CD14-positive monocyte (primary cell): ENCODE measurements around the gene HMX3. TPM values are rescaled to one million over a fixed set of nuclear protein-coding genes. Genes with fewer than 3 reads are reported as not detected.

Experiments
- DNase-seq, 3 donors: peaks; one replicate each; pipeline ENCODE4 v3.0.0-alpha.2; 2011 to 2022
- H2AFZ ChIP-seq: 2 replicates; pipeline ENCODE4 v1.6.0; 2012; ENCODE audit warnings: mild to moderate bottlenecking, low read depth, low read length, inconsistent platforms; ENCODE audit not compliant: insufficient read depth, poor library complexity, severe bottlenecking
- H3K27ac ChIP-seq, 2 donors: 1 replicate in 1 of 2; 2 replicates in 1 of 2; pipeline ENCODE4 v1.5.1; 2012 to 2013; ENCODE audit warnings: low read length in 2 of 2, control low read depth in 1 of 2, inconsistent platforms in 1 of 2, low read depth in 1 of 2, mild to moderate bottlenecking in 1 of 2
- H3K27me3 ChIP-seq, 2 donors: one replicate each; pipeline versions ENCODE4 v1.6.0 to v1.6.1; 2011 to 2013; ENCODE audit warnings: low read length in 2 of 2; ENCODE audit not compliant: control insufficient read depth in 2 of 2, insufficient read depth in 2 of 2
- H3K36me3 ChIP-seq, 2 donors: replicated peaks in 1 of 2; 1 replicate in 1 of 2; 2 replicates in 1 of 2; pipeline versions ENCODE4 v1.5.1 to v1.6.1; 2012 to 2013; ENCODE audit warnings: low read length in 2 of 2, control low read depth in 1 of 2, inconsistent platforms in 1 of 2, mild to moderate bottlenecking in 1 of 2; ENCODE audit not compliant: insufficient read depth in 2 of 2, control insufficient read depth in 1 of 2
- H3K4me1 ChIP-seq, 2 donors: 1 replicate in 1 of 2; 2 replicates in 1 of 2; pipeline versions ENCODE4 v1.5.1 to v1.6.1; 2012 to 2013; ENCODE audit warnings: low read length in 2 of 2, control low read depth in 1 of 2, inconsistent platforms in 1 of 2, mild to moderate bottlenecking in 1 of 2, moderate library complexity in 1 of 2; ENCODE audit not compliant: insufficient read depth in 2 of 2, control insufficient read depth in 1 of 2
- H3K4me2 ChIP-seq: replicated peaks from 2 replicates; pipeline ENCODE3; 2012; ENCODE audit warnings: low read length, moderate library complexity, mild to moderate bottlenecking; ENCODE audit not compliant: poor library complexity, severe bottlenecking; ENCODE audit errors: extremely low read depth
- H3K4me3 ChIP-seq, 3 experiments: fragments of 200-600 bp in 1 of 3; sonication (generic) in 1 of 3; replicated peaks in 1 of 3; 1 replicate in 2 of 3; 2 replicates in 1 of 3; pipeline ENCODE4 v1.5.1; 2011 to 2013; ENCODE audit warnings: low read length in 3 of 3, mild to moderate bottlenecking in 3 of 3, control low read depth in 2 of 3, low read depth in 2 of 3, inconsistent platforms in 1 of 3, moderate library complexity in 1 of 3
- H3K79me2 ChIP-seq: 2 replicates; pipeline ENCODE4 v1.6.0; 2012; ENCODE audit warnings: mild to moderate bottlenecking, control low read depth, inconsistent platforms, low read length, moderate library complexity; ENCODE audit not compliant: insufficient read depth
- H3K9ac ChIP-seq: 2 replicates; pipeline ENCODE4 v1.6.0; 2017; ENCODE audit warnings: low read length, mild to moderate bottlenecking; ENCODE audit not compliant: insufficient read depth, poor library complexity, severe bottlenecking
- H3K9me3 ChIP-seq, 2 donors: replicated peaks in 1 of 2; 1 replicate in 1 of 2; 2 replicates in 1 of 2; pipeline versions ENCODE4 v1.5.1 to v1.6.1; 2012 to 2013; ENCODE audit warnings: low read length in 2 of 2, control low read depth in 1 of 2; ENCODE audit not compliant: control insufficient read depth in 1 of 2, insufficient read depth in 1 of 2
- H4K20me1 ChIP-seq: 2 replicates; pipeline ENCODE4 v1.6.0; 2012; ENCODE audit warnings: mild to moderate bottlenecking, low read length, control low read depth, moderate library complexity; ENCODE audit not compliant: insufficient read depth
- H3K27ac Mint-ChIP-seq, 7 donors: one replicate each; pipeline ENCODE4 v1.8.0; 2020; ENCODE audit warnings: mild to moderate bottlenecking in 7 of 7, mixed read lengths in 7 of 7, moderate library complexity in 6 of 7, inconsistent platforms in 2 of 7
- H3K27me3 Mint-ChIP-seq, 3 donors: one replicate each; pipeline ENCODE4 v1.8.0; 2021 to 2022; ENCODE audit warnings: low read depth in 3 of 3, mild to moderate bottlenecking in 3 of 3, mixed read lengths in 3 of 3, moderate library complexity in 3 of 3, inconsistent platforms in 1 of 3
- H3K36me3 Mint-ChIP-seq, 2 donors: one replicate each; pipeline ENCODE4 v1.8.0; 2020; ENCODE audit warnings: mixed read lengths in 2 of 2, inconsistent platforms in 1 of 2, mild to moderate bottlenecking in 1 of 2
- H3K4me1 Mint-ChIP-seq: one replicate; pipeline ENCODE4 v1.8.0; 2020; ENCODE audit warnings: mild to moderate bottlenecking, mixed read lengths
- H3K4me3 Mint-ChIP-seq, 2 donors: one replicate each; pipeline ENCODE4 v1.8.0; 2020; ENCODE audit warnings: mild to moderate bottlenecking in 2 of 2, mixed read lengths in 2 of 2, moderate library complexity in 1 of 2
- H3K9me3 Mint-ChIP-seq, 7 donors: one replicate each; pipeline ENCODE4 v1.8.0; 2020 to 2022; ENCODE audit warnings: mixed read lengths in 7 of 7, mild to moderate bottlenecking in 6 of 7, moderate library complexity in 6 of 7, inconsistent platforms in 2 of 7
- WGBS: methylation state at CpG from one replicate; pipeline ENCODE4 v1.1.5; 2013; ENCODE audit warnings: missing lambda C conversion rate; ENCODE audit not compliant: insufficient coverage; 5-methylcytosine and 5-hydroxymethylcytosine counted together
- intact Hi-C, 2 donors: fragments of 100-400 bp; cut with micrococcal nuclease; formaldehyde crosslinking; loops; one replicate each; pipeline versions ENCODE4 v1.15.0 to v1.15.1; 2023
- polyA plus RNA-seq, 3 donors: library from polyadenylated mRNA; depleted of rRNA in 1 of 3; unstranded in 2 of 3; stranded (reverse) in 1 of 3; fragments of 300-500 nt in 2 of 3; fragments of >200 nt in 1 of 3; fragmentation: Illumina TruSeq in 2 of 3; gene quantifications; 1 replicate in 2 of 3; 2 replicates in 1 of 3; pipeline ENCODE4 v1.2.3, GENCODE V29; 2012 to 2021
- TF ChIP-seq, protein P1 (sequence below): fragments of 200-600 bp; IDR thresholded peaks from one replicate; pipeline ENCODE4 v1.8.0; 2022; ENCODE audit warnings: antibody characterized with exemption, mild to moderate bottlenecking

The HMX3 gene
- polyA plus RNA-seq, 3 donors: not detected

DNA sequence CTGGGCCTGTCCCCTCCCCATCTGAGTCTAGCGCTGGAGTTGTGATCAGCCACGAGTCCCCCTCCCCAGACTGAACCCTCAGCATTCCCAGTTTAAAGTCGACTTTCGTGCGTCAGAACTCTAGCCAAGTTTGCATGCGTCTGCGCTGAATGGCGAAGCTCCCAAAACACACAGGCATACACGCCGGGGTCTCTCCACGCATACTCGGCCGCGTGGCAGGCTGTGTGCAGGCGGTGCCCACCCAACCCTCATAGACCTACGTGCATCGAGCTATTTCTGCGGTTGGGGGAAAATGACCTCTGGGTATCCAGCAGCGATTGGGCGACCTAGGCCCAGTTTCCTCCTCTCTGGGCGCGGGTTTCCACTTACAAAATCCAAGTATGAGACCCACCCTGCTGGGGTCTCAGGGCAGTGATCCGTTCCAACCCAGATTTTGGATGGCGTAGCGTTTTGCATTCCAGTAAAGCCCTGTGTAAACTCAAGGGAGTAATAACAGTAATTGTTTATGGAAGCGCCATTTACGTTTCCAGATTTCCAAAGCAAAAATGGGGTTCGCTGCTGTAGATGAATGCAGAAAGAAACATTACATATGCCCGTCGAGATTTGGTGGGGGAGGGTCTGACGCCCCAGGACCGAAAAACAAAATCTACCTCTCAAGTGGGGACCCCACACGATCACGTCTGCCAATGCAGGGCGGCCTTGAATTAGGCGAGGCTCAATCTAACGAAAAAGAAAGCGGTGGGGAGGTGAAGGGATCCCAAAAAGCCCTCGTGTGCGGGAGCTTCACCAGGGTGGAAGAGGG lies 2.0 kb upstream of the HMX3 start:
- Histone ChIP-seq H3K79me2 (no peaks in the 10 kb centered on the region), H3K9me3 (peaks cover 0 to 32% of the 10 kb centered on the region in 2 donors), H3K9ac (no peak overlapping the region), H3K4me2 (peak overlapping the region; percentile 41), H3K27ac (no peak overlapping the region), H3K36me3 (no peaks in the 10 kb centered on the region), H3K27me3 (peaks cover 78 to 95% of the 10 kb centered on the region in 2 donors), H3K4me3 (no peak overlapping the region), H2AFZ (no peak overlapping the region), H3K4me1 (peaks cover 7 to 41% of the 10 kb centered on the region in 2 donors), H4K20me1 (no peaks in the 10 kb centered on the region)
- Mint-ChIP-seq H3K36me3 (peaks cover 0 to 4% of the 10 kb centered on the region in 2 donors), H3K4me3 (peak overlapping the region in 1 of 2 donors; percentile 85), H3K27ac (no peak overlapping the region), H3K4me1 (peaks cover 34% of the 10 kb centered on the region), H3K9me3 (peaks cover 0 to 28% (median 12%) of the 10 kb centered on the region in 7 donors), H3K27me3 (peaks cover 79 to 97% (median 84%) of the 10 kb centered on the region in 3 donors)
- TF ChIP-seq, protein P1, sequence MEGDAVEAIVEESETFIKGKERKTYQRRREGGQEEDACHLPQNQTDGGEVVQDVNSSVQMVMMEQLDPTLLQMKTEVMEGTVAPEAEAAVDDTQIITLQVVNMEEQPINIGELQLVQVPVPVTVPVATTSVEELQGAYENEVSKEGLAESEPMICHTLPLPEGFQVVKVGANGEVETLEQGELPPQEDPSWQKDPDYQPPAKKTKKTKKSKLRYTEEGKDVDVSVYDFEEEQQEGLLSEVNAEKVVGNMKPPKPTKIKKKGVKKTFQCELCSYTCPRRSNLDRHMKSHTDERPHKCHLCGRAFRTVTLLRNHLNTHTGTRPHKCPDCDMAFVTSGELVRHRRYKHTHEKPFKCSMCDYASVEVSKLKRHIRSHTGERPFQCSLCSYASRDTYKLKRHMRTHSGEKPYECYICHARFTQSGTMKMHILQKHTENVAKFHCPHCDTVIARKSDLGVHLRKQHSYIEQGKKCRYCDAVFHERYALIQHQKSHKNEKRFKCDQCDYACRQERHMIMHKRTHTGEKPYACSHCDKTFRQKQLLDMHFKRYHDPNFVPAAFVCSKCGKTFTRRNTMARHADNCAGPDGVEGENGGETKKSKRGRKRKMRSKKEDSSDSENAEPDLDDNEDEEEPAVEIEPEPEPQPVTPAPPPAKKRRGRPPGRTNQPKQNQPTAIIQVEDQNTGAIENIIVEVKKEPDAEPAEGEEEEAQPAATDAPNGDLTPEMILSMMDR: no peak
- intact Hi-C loops: loop anchor here (1.0 to 10.0 kb wide), 3 partner anchors 425 to 831 kb away; no protein-coding TSS in a partner anchor
- WGBS: 6% methylated on average over 28 of the region's 40 CpGs
- DNase-seq: no peak

DNA sequence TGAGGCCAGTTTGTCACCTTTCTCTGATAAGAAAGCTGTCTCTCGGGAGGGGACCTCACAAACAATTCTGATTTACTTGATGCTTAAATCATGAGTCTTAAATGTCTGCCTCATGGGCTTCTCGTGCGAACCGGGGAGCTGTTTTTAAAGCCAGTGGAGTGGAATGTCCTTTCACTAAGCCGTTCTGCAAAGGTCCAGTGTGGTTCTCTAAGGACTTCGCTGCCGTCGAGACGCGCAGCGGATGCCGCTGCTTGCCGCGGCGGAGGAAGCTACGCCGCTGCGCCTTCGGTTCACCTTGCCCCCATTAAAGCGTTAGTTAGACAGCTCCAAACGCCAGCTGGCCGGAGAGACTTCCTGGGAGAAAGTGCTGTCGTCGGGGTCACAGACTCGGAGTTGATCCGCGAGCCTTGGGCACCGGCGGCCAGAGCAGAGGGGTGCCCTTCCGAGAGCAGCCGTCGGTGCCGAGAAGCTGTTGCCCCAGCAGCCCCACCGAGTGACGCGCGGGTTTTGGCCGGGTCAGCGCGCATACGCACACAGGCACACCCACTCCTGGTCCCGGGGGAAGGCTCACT lies 1.3 kb upstream of the HMX3 start:
- no peak overlapping the region for H3K4me3 ChIP-seq
- peaks cover 7 to 43% of the 10 kb centered on the region in 2 donors for H3K4me1 ChIP-seq
- Mint-ChIP-seq H3K4me1 (peaks cover 36% of the 10 kb centered on the region), H3K36me3 (peaks cover 0 to 4% of the 10 kb centered on the region in 2 donors), H3K9me3 (peaks cover 0 to 34% (median 10%) of the 10 kb centered on the region in 7 donors), H3K27me3 (peaks cover 81 to 98% (median 89%) of the 10 kb centered on the region in 3 donors), H3K27ac (no peak overlapping the region), H3K4me3 (peak overlapping the region in 1 of 2 donors; percentile 85)
- H3K36me3 ChIP-seq: no peaks in the 10 kb centered on the region
- intact Hi-C loops: loop anchor here in 1 of 2 donors (10.0 kb wide), 1 partner anchor 830 kb away; no protein-coding TSS in a partner anchor
- TF ChIP-seq, protein P1: no peak
- H4K20me1 ChIP-seq: no peaks in the 10 kb centered on the region
- no peak overlapping the region for H2AFZ ChIP-seq
- no peaks in the 10 kb centered on the region for H3K79me2 ChIP-seq
- 5% methylated on average over 42 of the region's 42 CpGs for WGBS
- H3K9me3 ChIP-seq: peaks cover 0 to 31% of the 10 kb centered on the region in 2 donors
- no peak overlapping the region for H3K4me2 ChIP-seq
- H3K9ac ChIP-seq: no peak overlapping the region
- DNase-seq: no peak
- peaks cover 80 to 96% of the 10 kb centered on the region in 2 donors for H3K27me3 ChIP-seq
- no peak overlapping the region for H3K27ac ChIP-seq
